GM20431 (cell line): ENCODE data around the gene PDE4D.
"Not testable (repeated sequence)": the region's sequence is repeated elsewhere in the genome, so short reads cannot be mapped to it uniquely, and the experiment has no call there.

Experiments used
- in situ Hi-C: fragments of 300-500 bp; cut with MseI, MboI; formaldehyde crosslinking; loops from one replicate; pipeline ENCODE4 v1.15.0; 2020; ENCODE audit warnings: low sequenced_read_pairs; ENCODE audit not compliant: unreplicated experiment

The PDE4D gene

GRCh38 chr5:59596586-59597350, 296.8 kb downstream of the PDE4D start:
- in situ Hi-C loops, result no loop called here

DNA sequence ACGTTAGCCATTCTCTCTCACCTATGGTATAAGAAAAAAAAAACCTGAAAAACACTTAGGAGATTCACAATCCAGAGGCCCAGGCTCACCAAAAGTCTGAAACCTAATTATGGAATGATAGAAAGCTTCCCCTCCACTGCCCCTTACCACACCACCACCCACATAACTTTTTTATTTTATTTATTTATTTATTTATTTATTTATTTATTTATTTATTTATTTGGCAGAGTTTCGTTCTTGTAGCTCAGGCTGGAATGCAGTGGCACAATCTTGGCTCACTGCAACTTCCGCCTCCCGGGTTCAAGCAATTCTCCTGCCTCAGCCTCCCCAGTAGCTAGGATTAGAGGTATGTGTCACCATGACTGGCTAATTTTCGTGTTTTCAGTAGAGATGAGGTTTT, 299.4 kb downstream of the PDE4D start:
- in situ Hi-C loops, result not testable (repeated sequence)

DNA sequence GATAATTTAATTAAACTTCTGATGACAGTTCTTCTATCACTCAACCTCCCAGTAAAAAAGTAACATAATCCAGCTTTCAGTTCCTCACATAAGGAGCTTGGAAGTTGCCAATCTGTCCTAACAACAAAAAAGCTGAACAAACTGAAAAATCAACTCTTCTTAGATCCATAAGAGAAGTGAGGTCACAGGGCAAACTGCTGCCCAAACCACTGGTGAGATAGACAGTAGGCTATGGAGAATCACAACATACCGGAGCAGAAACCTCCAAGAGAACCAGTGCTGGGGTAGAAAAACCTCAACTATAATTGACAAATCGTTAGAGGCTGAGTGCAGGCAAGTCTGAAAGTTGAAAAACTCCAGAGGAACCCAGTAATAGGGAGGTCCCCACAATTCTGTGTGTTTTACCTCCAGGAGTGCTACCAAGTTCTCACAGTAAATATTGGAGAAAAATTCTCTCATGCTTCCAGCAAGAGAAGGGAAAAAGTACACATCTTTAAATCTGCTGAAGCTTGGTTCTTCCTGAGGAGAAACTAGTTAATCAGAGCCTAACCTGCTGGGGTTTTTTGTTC, 300.0 kb downstream of the PDE4D start:
- in situ Hi-C loops, result no loop called here

DNA sequence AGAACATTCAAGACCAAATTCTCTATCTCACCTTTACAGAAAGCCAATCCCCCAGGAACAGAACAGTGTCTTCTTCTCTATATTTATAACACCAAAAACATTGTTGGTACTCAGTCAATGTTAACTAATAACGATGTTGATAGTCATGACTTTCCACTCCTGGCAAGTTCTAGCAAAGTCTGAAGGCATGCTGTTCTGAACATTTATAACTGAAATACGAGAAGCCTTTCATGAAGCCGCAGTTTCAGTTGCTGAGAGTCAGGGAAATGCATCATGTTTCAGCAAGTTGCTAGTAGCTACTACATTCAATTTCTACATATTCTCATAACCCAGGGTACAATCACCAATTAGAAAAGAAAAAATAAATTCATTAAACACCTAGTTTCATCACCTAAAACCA, 301.4 kb downstream of the PDE4D start:
- in situ Hi-C loops, result no loop called here

GRCh38 chr5:59591162-59591561, 302.4 kb downstream of the PDE4D start:
- in situ Hi-C loops, result no loop called here

DNA sequence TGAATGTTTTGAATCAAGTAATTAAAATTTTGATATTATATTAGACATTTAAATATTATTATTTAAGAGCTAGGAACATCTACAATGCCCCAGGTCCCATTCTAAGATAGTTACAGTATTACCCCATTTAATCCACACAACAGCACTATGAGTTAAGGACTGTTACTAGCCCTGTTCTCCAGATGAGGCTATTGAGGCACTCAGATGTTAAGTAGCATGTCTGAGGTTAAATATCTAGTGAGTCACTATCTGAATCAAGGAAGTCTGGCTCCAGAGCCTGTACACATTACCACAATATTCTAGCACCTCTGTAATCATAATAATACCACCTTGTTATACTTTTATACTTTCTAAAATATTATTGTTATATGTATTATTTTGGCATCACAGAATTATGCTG, 304.6 kb downstream of the PDE4D start:
- in situ Hi-C loops, result no loop called here

DNA sequence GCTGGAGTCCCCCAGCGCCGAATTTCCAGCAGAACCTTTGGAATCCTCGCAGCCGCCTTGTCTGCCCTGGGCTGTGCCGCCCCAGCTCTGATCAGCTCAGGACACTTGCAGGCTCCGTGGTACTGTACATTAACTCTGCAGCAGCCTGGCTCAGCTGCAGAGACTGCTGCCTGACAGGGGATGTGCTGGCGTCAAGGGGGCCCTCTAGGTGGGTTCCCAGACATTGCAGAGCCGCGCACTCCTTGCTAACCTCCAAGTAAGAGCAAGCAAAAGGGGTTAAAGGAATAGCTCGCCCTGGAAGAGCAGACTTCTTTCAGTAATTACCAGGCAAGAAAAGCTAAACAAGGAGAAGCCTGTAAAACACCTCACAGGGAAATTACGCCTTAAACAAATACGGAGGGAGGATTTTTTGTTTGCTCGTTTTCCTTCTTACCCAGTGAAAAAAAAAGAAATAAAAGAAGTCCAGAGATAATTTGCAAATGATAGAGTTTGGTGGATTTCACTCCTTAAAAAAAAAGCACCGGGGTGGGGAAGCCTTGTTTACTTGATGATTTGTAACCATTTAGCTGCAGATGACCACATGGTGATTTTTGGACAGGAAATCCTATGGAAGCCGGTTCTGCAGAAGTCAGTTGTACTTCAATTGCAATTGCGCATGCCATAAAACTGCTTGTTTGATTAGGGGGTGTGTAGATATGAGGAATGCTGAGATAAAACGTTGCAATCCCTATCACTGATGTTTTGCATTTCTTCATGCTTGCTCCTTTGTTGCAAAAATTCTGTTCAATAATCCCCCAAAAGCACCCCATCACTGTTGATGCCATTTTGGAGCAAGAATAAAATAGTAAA, 305.8 kb downstream of the PDE4D start:
- in situ Hi-C loops, result no loop called here

- in situ Hi-C loops, result no loop called here
These were observed 306.7 kb downstream of the PDE4D start for GRCh38 chr5:59586841-59587240.

- in situ Hi-C loops, result no loop called here
These were observed 308.4 kb downstream of the PDE4D start for GRCh38 chr5:59584858-59585846.

- in situ Hi-C loops, result no loop called here
These were observed 309.5 kb downstream of the PDE4D start for GRCh38 chr5:59583810-59584562.

DNA sequence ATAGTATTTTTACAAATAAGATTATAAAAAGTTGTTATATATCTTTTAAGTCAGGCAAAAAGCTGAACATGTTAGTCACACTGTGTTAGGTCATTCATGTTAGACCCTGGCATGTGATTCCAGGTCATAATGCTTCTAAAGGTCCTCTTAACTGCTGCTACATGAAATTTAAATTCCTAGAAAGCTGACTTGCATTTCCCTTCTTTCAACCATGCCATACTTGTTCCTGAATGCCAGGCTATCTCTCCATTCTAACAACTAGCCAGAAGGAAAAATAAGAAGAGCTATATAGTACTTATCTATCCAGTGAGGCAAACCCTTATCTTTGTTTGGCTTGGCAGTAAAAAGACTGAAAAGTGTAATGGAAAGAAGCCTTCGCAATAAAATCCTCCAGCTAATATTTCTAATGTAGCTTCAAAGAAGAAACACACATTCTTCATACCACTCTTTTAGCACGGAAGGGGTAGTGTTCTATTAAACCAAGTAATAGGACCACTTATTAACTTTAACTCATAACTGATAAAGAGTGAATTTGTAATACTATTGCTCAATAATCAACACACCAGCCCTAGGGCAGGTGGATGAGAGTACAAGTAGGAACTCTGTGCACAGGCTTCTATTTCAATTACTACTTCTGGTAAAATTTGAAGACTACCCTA, 310.2 kb downstream of the PDE4D start:
- in situ Hi-C loops, result no loop called here

DNA sequence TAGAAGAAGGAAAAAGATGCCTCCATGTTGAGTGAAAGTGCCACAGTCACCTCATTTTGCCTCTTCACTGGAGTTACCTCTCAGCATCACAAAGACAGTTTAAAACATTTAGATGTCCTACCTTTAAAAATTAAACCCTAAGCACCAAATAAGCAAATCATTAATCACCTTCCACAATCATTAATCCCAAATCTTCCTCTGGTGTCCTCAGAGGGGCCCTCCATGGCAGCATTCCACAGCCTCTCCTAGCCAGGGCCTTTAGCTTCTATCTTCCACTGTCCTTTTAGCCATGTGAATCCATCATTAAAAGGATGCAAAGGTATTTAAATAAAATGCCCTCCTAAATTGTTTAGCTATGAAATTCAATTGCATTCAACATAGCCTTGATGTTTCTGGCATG, 310.8 kb downstream of the PDE4D start:
- in situ Hi-C loops, result no loop called here

DNA sequence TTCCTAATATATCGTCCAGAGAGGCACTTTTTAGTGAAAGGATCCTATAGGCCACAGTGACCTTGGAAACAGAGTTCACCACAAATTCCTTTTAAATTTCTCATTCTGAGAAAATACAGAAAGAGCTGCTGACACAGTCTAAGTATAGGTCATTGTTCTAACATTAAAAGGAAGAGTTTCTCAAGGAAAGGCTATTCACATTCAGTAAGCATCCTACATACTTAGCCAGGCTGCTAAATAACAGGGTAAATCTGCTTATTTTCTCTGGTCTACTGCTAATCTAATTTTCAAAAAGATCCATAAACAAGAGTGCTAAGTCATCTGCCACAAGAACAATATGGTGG, 313.7 kb downstream of the PDE4D start:
- in situ Hi-C loops, result no loop called here

DNA sequence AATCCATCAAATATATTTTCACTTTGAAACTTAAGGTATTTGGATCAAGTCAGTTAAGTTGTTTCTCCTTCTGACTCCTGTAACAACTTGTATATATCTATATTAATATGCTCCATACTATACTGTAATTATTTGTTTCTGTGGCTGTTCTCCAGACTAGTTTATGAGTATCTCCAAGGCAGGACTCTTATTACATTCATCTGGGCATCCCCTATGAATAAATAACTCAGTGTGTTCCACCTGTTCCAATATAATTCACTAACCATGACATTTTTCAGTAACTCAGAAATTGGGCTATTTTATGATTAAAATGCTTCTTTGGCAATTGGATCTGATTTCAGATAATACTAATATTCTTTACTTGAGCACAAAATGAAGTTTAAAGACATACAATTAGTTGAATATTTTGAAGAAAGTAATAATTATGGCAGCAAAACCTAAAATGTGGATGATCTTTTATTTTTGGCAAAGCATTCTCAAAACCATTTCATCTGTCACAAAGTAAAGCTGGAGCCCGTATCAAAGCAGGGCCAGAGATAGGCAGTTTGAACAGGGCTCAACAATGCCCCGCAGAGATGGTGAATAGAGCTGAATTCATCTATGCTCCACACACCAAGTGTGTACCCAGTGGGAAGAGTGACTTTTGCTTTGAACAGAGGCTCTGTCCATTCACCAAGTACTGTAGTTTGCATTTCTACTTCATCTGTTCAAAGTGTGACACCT, 314.3 kb downstream of the PDE4D start:
- in situ Hi-C loops, result no loop called here

GRCh38 chr5:59577485-59577884, 316.0 kb downstream of the PDE4D start:
- in situ Hi-C loops, result no loop called here

DNA sequence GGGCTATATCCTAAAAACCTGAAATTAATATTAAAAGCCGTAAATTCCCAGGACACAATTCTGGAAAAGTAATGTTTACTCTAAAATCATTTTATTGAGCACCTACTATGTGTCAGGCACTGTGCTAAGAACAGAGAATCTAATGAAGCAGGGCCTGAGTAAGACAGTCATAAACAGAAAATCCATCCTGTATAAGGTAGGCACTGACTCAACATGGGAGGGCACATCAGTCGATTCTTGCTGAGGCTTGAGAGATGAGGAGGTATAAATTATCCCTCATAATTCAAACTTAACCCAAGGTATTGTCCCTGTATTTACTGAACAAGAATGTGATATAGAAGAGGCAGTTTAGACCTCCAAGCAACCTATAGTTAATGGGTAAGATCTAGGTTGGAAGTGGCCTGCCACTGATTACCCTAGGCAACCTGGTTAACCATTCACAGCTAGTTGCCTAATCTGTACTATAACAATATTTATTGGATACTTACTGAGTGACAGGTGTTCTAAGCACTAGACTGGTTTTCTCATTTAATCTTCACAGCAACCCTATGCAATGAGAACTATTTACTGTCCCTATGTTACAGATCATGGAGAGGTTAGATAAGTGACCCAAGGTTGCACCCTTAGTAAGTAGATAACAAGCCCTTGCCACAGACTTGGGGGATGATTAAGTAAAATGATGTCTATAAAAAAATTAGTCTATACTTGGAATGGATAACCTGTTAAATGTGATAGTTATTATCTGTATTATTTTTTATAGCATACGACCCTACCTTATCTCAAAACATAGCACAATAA, 317.7 kb downstream of the PDE4D start:
- in situ Hi-C loops, result no loop called here

GRCh38 chr5:59573509-59573908, 320.0 kb downstream of the PDE4D start:
- in situ Hi-C loops, result not testable (repeated sequence)
